ENCODE measurements around the gene SZT2. TPM values are rescaled to one million over a fixed set of nuclear protein-coding genes. Genes with fewer than 3 reads are reported as not detected.
A peak's percentile ranks its signal among the peaks of the same experiment; 100 is the strongest.

The SZT2 gene
- total RNA-seq, 6 experiments from 2014 or later, result 17.2 to 21.8 (median 21.3) TPM

GRCh38 chr1:43348343-43348808 is 41.3 kb upstream of the SZT2 start:
- Mint-ChIP-seq H3K4me1 (ENCODE audit: low read depth) (peaks cover 25% of the 10 kb centered on the region), H3K4me3 (peak overlapping the region; percentile 22), H3K27me3 (ENCODE audit: insufficient read depth) (peaks cover 24% of the 10 kb centered on the region), H3K9me3 (no peaks in the 10 kb centered on the region), H3K36me3 (ENCODE audit: low read depth) (no peaks in the 10 kb centered on the region), H3K27ac (no peak overlapping the region)
- TF ChIP-seq, protein P1, sequence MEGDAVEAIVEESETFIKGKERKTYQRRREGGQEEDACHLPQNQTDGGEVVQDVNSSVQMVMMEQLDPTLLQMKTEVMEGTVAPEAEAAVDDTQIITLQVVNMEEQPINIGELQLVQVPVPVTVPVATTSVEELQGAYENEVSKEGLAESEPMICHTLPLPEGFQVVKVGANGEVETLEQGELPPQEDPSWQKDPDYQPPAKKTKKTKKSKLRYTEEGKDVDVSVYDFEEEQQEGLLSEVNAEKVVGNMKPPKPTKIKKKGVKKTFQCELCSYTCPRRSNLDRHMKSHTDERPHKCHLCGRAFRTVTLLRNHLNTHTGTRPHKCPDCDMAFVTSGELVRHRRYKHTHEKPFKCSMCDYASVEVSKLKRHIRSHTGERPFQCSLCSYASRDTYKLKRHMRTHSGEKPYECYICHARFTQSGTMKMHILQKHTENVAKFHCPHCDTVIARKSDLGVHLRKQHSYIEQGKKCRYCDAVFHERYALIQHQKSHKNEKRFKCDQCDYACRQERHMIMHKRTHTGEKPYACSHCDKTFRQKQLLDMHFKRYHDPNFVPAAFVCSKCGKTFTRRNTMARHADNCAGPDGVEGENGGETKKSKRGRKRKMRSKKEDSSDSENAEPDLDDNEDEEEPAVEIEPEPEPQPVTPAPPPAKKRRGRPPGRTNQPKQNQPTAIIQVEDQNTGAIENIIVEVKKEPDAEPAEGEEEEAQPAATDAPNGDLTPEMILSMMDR (IDR thresholded peaks at IDR 0.05), result no peak
- DNase-seq, result no peak

GRCh38 chr1:43348809-43349593 is 40.7 kb upstream of the SZT2 start:
- peaks cover 25% of the 10 kb centered on the region for H3K4me1 Mint-ChIP-seq (ENCODE audit: low read depth)
- no peaks in the 10 kb centered on the region for H3K36me3 Mint-ChIP-seq (ENCODE audit: low read depth)
- H3K27me3 Mint-ChIP-seq (ENCODE audit: insufficient read depth), result peaks cover 24% of the 10 kb centered on the region
- no peak for DNase-seq
- H3K27ac Mint-ChIP-seq, result peak overlapping the region; percentile 40
- peak overlapping the region; percentile 68 for H3K4me3 Mint-ChIP-seq
- no peaks in the 10 kb centered on the region for H3K9me3 Mint-ChIP-seq
- TF ChIP-seq, protein P1 (IDR thresholded peaks at IDR 0.05), result no peak

DNA sequence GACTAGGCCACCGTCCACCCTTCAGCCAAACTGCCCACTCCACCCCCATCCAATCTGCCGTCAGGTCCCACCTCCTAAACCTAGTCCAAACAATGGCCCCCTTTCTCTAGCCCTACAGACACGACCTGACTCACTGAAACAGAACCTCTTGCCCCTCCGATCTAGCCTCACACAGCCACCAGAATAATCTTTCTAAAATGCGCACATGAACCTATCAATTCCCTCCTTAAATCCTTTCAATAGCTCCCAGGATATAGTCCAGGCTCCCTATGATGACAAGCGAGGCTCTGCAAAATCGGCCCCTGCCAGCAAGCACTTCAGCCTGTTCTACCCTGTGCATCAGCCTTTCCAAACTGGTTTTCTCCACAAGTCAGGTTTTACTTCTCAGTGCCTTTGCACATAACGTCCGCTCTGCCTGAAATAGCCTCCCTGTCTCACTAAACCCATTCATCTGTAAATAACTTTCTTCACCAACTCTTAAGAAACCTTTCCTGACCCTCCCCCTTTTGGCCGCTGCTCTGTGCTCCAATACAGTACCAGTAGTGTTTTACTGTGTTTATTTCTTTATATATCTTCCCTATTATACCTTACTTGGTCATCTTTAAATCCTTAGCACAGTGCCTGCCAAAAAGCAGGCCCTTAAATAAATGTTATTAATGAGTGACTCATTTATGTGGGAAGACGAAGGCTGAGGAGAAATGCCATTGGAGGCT is 39.9 kb upstream of the SZT2 start:
- no peaks in the 10 kb centered on the region for H3K36me3 Mint-ChIP-seq (ENCODE audit: low read depth)
- peak; percentile 57 for DNase-seq
- H3K27me3 Mint-ChIP-seq (ENCODE audit: insufficient read depth), result peaks cover 24% of the 10 kb centered on the region
- H3K27ac Mint-ChIP-seq, result peak overlapping the region; percentile 40
- TF ChIP-seq, protein P1 (IDR thresholded peaks at IDR 0.05), result no peak
- peaks cover 30% of the 10 kb centered on the region for H3K4me1 Mint-ChIP-seq (ENCODE audit: low read depth)
- no peaks in the 10 kb centered on the region for H3K9me3 Mint-ChIP-seq
- peak overlapping the region; percentile 68 for H3K4me3 Mint-ChIP-seq

DNA sequence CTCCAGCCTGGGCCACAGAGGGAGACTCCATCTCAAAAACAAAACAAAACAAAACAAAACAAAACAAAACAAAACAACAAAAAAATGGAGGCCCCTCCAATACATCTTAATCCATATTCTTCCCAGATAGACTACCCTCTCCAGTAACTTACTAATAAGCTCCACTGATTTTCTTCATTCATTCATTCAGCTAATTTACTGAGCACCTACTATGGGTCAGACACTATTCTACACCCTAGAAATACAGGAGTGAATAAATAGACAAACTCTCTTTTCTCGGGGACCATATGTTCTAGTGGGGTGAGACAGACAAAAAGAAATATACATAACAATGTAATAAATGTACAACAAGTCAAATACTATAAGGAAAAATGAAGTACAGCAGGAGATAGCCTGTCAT is 38.7 kb upstream of the SZT2 start:
- H3K4me1 Mint-ChIP-seq (ENCODE audit: low read depth), result peaks cover 28% of the 10 kb centered on the region
- TF ChIP-seq, protein P1 (IDR thresholded peaks at IDR 0.05), result no peak
- H3K27ac Mint-ChIP-seq, result no peak overlapping the region
- no peaks in the 10 kb centered on the region for H3K9me3 Mint-ChIP-seq
- DNase-seq, result no peak
- no peak overlapping the region for H3K4me3 Mint-ChIP-seq
- no peaks in the 10 kb centered on the region for H3K36me3 Mint-ChIP-seq (ENCODE audit: low read depth)
- peaks cover 24% of the 10 kb centered on the region for H3K27me3 Mint-ChIP-seq (ENCODE audit: insufficient read depth)

- no peak overlapping the region for H3K4me3 Mint-ChIP-seq
- H3K36me3 Mint-ChIP-seq (ENCODE audit: low read depth), result peaks cover under 1% of the 10 kb centered on the region; the same call in 1 of the 2 replicates
- TF ChIP-seq, protein P1 (IDR thresholded peaks at IDR 0.05), result no peak
- no peaks in the 10 kb centered on the region for H3K9me3 Mint-ChIP-seq
- no peak for DNase-seq
- peaks cover 22% of the 10 kb centered on the region for H3K27me3 Mint-ChIP-seq (ENCODE audit: insufficient read depth)
- no peak overlapping the region for H3K27ac Mint-ChIP-seq
- H3K4me1 Mint-ChIP-seq (ENCODE audit: low read depth), result peaks cover 31% of the 10 kb centered on the region
Observed at GRCh38 chr1:43351421-43352350, 38.0 kb upstream of the SZT2 start.
